Motor neuron (in vitro differentiated cells): Measurements from ENCODE around the gene PRMT2. TPM values are rescaled to one million over a fixed set of nuclear protein-coding genes. Genes with fewer than 3 reads are reported as not detected.
A peak's percentile ranks its signal among the peaks of the same experiment; 100 is the strongest.
"Not testable (repeated sequence)": the region's sequence is repeated elsewhere in the genome, so short reads cannot be mapped to it uniquely, and the experiment has no call there.

Experiments used
- ATAC-seq, 8 experiments: fragments of 200-7000 bp; cut with Tn5 transposase; replicated peaks in 6 of 8; 2 replicates each; pipeline ENCODE4 v1.8.0; 2021; ENCODE audit warnings: mild to moderate bottlenecking in 8 of 8, moderate library complexity in 8 of 8
- H3K27ac ChIP-seq, 2 donors: fragments of 250-450 bp; sonication (Bioruptor Pico); 2 replicates each; pipeline ENCODE4 v1.9.0; 2021; ENCODE audit warnings: antibody characterized with exemption in 2 of 2, mild to moderate bottlenecking in 2 of 2, moderate library complexity in 1 of 2
- H3K4me1 ChIP-seq, 2 donors: fragments of 250-450 bp; sonication (Bioruptor Pico); replicated peaks in 1 of 2; 2 replicates each; pipeline ENCODE4 v1.6.1; 2021; ENCODE audit warnings: antibody characterized with exemption in 2 of 2, mild to moderate bottlenecking in 2 of 2, moderate library complexity in 1 of 2
- H3K4me3 ChIP-seq, 5 donors: fragments of 250-450 bp; sonication (Bioruptor Pico); 2 replicates each; pipeline ENCODE4 v1.9.0; 2021; ENCODE audit warnings: antibody characterized with exemption in 5 of 5, mild to moderate bottlenecking in 5 of 5, moderate library complexity in 4 of 5
- WGBS, 10 experiments: fragments of 450-650 bp; shearing (Covaris generic); methylation state at CpG; one replicate each; pipeline ENCODE4 v1.0.0; 2022; 5-methylcytosine and 5-hydroxymethylcytosine counted together
- in situ Hi-C, 9 experiments: fragments of 400-800 bp; cut with MboI; loops; one replicate each; pipeline ENCODE4 v1.15.0; 2021; ENCODE audit warnings: low sequenced_read_pairs in 9 of 9, low pct_unique_long_range_greater_than_20kb in 2 of 9; ENCODE audit not compliant: unreplicated experiment in 9 of 9
- total RNA-seq, 8 experiments: library from RNA; unstranded; fragments of 300-600 nt; gene quantifications; 2 replicates each; pipeline versions ENCODE4 v1.2.3 to v1.2.4, GENCODE V29; 2022

PRMT2 gene
- total RNA-seq, 8 experiments from 2014 or later: 60.8 to 202 (median 75.7) TPM

DNA sequence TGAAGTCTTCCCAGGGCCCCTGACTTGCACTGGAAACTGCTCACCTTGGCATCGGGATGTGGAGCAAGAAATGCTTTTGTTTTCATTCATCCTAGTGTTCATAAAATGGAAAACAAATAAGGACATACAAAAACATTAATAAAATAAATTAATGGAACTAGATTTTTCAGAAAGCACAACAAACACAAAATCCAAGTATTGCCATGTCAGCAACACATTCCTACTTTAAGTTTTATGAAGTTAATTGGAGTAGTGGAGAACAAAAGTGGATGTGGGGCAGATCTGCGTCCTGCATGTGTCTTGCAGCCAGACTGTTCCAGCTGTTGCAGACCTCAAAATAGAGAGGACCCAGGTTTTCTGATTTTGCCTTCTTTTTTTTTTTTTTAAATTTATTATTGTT lies 32.9 kb downstream of the PRMT2 start:
- Histone ChIP-seq H3K4me3 (peak overlapping the region; percentile 30 to 37 (median 34)), H3K27ac (no peak overlapping the region), H3K4me1 (peaks cover 0 to 5% of the 10 kb centered on the region in 2 donors)
- in situ Hi-C loops: no loop called here
- 13 to 100% (median 50%) methylated on average over 1 to 2 of the region's 2 CpGs; no CpG with 5 or more reads in 1 of the 10 experiments for WGBS, 10 experiments
- ATAC-seq: no peak

- H3K27ac ChIP-seq, ATAC-seq, in situ Hi-C loops, H3K4me1 ChIP-seq, H3K4me3 ChIP-seq: not testable (repeated sequence)
- WGBS, 10 experiments: no CpG with 5 or more reads among the region's 5 CpGs
Measured at GRCh38 chr21:46668904-46669303, 33.4 kb downstream of the PRMT2 start.

GRCh38 chr21:46674430-46675007 lies 39.0 kb downstream of the PRMT2 start:
- H3K4me1 ChIP-seq: peaks cover 0 to 3% of the 10 kb centered on the region in 2 donors
- WGBS, 10 experiments: 58 to 100% (median 91%) methylated on average over 1 to 9 of the region's 9 CpGs
- in situ Hi-C loops: no loop called here
- no peak overlapping the region for H3K27ac ChIP-seq
- no peak overlapping the region for H3K4me3 ChIP-seq
- no peak for ATAC-seq

DNA sequence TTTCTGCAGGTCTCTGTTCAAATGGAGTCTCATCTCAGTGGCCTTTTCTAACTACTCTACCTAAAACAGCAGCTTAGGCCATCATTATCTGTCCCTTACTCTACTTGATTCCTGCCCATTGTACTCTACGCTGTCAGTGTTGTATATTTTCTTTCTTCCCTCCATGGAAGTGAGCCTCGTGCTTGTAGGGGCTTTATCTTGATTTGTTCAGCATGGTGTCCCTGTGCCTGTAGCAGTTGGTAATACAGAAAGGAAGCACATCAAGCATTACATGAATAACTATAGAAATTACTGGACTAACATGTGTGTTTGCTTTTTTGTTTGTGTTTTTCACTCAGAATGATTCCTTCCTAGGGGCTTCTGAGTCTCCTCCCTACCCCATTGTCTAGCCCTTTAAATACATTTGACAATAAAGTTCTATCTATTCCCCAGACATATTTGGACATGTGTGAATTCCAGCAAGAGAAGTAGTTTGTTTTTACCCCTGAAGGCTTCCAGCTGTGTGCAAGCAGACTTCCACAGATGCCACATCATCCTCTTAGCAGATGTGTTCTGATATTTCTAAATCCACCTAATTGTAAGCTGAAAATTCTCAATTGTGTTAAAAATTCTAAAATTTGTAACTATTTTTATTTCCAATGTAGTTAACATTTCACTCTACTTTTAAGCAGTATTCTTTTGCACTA lies 40.3 kb downstream of the PRMT2 start:
- in situ Hi-C loops: no loop called here
- WGBS, 10 experiments: 49 to 100% (median 85%) methylated on average over 1 to 2 of the region's 2 CpGs; no CpG with 5 or more reads in 6 of the 10 experiments
- Histone ChIP-seq H3K27ac (no peak overlapping the region), H3K4me3 (no peak overlapping the region), H3K4me1 (peaks cover 0 to 3% of the 10 kb centered on the region in 2 donors)
- ATAC-seq: peak in 2 of 8 experiments; percentile 43 to 51

DNA sequence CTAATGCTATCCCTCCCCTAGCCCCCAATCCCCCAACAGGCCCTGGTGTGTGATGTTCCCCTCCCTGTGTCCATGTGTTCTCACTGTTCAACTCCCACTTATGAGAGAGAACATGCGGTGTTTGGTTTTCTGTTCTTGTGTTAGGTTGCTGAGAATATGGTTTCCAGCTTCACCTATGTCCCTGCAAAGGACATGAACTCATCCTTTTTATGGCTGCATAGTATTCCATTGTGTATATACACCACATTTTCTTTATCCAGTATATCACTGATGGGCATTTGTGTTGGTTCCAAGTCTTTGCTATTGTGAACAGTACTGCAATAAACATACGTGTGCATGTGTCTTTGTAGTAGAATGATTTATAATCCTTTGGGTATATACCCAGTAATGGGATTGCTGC lies 41.1 kb downstream of the PRMT2 start:
- H3K4me3 ChIP-seq, H3K4me1 ChIP-seq, ATAC-seq, H3K27ac ChIP-seq, in situ Hi-C loops: not testable (repeated sequence)
- 40 to 80% methylated on average over 1 of the region's 2 CpGs; no CpG with 5 or more reads in 8 of the 10 experiments for WGBS, 10 experiments

- H3K27ac ChIP-seq, H3K4me3 ChIP-seq, ATAC-seq, in situ Hi-C loops, H3K4me1 ChIP-seq: not testable (repeated sequence)
- 0 to 100% (median 81%) methylated on average over 1 to 4 of the region's 5 CpGs for WGBS, 10 experiments
Measured at GRCh38 chr21:46681593-46681992, 46.1 kb downstream of the PRMT2 start.

DNA sequence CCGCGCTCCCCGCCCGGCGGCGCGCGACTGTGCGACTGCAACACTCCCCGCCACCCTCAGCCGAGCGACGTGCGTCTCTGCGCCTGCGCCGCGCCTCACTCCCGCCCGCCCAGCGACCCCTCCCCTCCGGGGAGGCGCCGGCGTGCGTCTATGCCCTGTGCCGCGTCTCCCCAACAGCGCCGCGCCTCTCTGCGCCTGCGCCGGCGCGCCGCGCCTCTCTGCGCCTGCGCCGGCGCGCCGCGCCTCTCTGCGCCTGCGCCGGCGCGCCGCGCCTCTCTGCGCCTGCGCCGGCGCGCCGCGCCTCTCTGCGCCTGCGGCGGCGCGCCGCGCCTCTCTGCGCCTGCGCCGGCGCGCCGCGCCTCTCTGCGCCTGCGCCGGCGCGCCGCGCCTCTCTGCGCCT lies 63.2 kb downstream of the PRMT2 start:
- ATAC-seq, H3K4me3 ChIP-seq, H3K27ac ChIP-seq, in situ Hi-C loops, H3K4me1 ChIP-seq: not testable (repeated sequence)
- whole genome bisulfite sequencing, 10 experiments: no CpG with 5 or more reads among the region's 81 CpGs

DNA sequence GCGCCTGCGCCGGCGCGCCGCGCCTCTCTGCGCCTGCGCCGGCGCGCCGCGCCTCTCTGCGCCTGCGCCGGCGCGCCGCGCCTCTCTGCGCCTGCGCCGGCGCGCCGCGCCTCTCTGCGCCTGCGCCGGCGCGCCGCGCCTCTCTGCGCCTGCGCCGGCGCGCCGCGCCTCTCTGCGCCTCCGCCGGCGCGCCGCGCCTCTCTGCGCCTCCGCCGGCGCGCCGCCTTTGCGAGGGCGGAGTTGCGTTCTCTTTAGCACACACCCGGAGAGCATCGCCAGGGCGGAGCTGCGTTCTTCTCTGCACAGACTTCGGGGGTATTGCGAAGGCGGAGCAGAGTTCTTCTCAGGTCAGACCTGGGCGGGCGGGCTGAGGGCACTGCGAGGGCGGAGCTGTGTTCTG lies 63.6 kb downstream of the PRMT2 start:
- ATAC-seq: peak in 1 of 8 experiments; percentile 18
- in situ Hi-C loops, H3K27ac ChIP-seq, H3K4me1 ChIP-seq, H3K4me3 ChIP-seq: not testable (repeated sequence)
- WGBS, 10 experiments: no CpG with 5 or more reads among the region's 69 CpGs

Other genes starting within 250 kb of the PRMT2 start
- gene DIP2A, start 176.8 kb upstream of the PRMT2 start, total RNA-seq: 10 to 100 TPM; 13.2 to 70.9 (median 16.5) TPM
- 100 to 1,000 TPM in 1 of 8 experiments, 1 to 10 TPM in 5, under 1 TPM in 2; 0.71 to 144 (median 1.5) TPM for gene S100B, start 30.6 kb upstream of the PRMT2 start, total RNA-seq